Measurements from ENCODE around the gene RFC3.
"Not testable (repeated sequence)": the region's sequence is repeated elsewhere in the genome, so short reads cannot be mapped to it uniquely, and the experiment has no call there.

RFC3 gene

DNA sequence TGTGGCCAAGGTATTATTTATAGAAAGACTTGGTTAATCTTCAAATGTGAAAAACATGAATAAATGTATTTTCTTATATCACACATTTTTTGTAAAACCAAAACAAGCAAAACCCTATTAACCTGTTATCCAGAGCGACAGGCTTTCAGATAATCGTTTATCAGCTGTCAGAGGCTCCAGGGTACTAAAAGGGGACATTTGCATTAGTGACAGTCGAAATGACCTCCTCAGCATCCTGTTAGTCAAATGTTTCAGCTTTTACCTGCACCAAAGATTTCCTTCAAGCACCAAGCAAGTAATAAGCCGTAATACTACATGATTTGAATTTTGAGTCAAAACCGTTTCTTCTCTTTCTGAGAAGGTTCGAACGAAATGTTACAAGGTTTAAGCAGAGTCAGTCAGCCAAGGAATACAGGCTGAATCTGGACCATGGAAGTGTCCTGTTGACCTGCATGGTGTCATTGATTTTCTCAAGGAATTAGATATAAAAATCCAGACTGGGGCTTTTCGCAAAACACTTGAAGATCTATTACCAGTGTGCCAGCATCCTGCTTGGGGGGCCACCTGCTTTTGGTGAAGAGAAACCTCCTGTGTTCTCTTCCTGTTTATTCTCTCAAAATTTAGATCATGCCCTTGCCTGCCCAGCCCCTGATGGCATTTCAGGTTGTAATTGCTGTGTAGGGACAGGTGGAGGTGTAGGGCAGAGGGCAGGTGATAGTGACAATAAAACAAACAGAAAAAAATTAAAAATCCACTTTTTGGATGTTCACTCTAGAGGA is 11.3 kb upstream of the RFC3 start:
- no peak overlapping the region for H3K4me3 ChIP-seq (ENCODE audit: low read depth, low read length)
- TF ChIP-seq, protein P1, sequence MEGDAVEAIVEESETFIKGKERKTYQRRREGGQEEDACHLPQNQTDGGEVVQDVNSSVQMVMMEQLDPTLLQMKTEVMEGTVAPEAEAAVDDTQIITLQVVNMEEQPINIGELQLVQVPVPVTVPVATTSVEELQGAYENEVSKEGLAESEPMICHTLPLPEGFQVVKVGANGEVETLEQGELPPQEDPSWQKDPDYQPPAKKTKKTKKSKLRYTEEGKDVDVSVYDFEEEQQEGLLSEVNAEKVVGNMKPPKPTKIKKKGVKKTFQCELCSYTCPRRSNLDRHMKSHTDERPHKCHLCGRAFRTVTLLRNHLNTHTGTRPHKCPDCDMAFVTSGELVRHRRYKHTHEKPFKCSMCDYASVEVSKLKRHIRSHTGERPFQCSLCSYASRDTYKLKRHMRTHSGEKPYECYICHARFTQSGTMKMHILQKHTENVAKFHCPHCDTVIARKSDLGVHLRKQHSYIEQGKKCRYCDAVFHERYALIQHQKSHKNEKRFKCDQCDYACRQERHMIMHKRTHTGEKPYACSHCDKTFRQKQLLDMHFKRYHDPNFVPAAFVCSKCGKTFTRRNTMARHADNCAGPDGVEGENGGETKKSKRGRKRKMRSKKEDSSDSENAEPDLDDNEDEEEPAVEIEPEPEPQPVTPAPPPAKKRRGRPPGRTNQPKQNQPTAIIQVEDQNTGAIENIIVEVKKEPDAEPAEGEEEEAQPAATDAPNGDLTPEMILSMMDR (IDR thresholded peaks at IDR 0.05; ENCODE audit: low read depth, low read length, missing control alignments), result no peak
- in situ Hi-C loops (cut with HindIII; ENCODE audit: low sequenced_read_pairs), result no loop called here

DNA sequence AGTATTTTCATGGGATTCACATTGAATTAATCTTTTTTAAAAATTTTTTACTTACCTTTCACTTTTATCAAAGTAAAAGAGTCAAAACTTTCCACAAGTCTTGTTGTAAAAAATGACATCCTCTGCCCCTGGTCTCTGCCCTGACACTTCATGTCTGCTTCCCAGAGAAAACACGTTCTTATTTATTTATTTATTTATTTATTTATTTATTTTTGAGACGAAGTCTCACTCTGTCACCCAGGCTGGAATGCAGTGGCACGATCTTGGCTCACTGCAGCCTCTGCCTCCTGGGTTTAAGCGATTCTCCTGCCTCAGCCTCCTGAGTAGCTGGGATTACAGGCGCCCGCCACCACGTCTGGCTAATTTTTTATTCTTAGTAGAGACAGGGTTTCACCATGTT is 5.1 kb upstream of the RFC3 start:
- H3K4me3 ChIP-seq (ENCODE audit: low read depth, low read length); DNase-seq (ENCODE audit: low read depth); in situ Hi-C loops (cut with HindIII; ENCODE audit: low sequenced_read_pairs): not testable (repeated sequence)

More for the DNA sequence above, 11.3 kb upstream of the RFC3 start:
- DNase-seq (ENCODE audit: low read depth), result no peak

GRCh38 chr13:33815011-33815550 is 2.9 kb upstream of the RFC3 start:
- no peak for DNase-seq (ENCODE audit: low read depth)
- no peak overlapping the region for H3K4me3 ChIP-seq (ENCODE audit: low read depth, low read length)
- in situ Hi-C loops (cut with HindIII; ENCODE audit: low sequenced_read_pairs), result no loop called here
- TF ChIP-seq, protein P1 (IDR thresholded peaks at IDR 0.05; ENCODE audit: low read depth, low read length, missing control alignments), result no peak

GRCh38 chr13:33816912-33817311 is 1.0 kb upstream of the RFC3 start:
- in situ Hi-C loops (cut with HindIII; ENCODE audit: low sequenced_read_pairs), result no loop called here
- TF ChIP-seq, protein P1 (IDR thresholded peaks at IDR 0.05; ENCODE audit: low read depth, low read length, missing control alignments), result no peak
- DNase-seq (ENCODE audit: low read depth), result no peak
- no peak overlapping the region for H3K4me3 ChIP-seq (ENCODE audit: low read depth, low read length)

DNA sequence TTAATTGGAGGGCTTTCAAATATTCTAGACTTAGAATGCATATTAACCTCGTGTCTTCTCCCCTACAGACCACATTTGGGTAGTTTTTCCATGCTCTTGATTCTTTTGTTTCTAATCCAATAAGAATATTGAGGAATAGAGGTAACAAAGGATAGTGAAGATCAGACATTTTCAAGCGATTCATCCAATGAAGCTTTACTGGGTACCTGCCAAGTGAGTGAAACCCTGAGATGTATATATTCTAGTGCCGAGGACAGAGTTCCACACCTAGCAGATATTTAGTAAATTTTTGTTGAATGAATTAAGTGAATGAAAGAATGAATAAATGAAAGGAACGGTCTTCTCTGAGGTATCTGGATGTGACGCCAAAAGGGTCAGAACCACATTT is 442 bp upstream of the RFC3 start:
- DNase-seq (ENCODE audit: low read depth), result no peak
- TF ChIP-seq, protein P1 (IDR thresholded peaks at IDR 0.05; ENCODE audit: low read depth, low read length, missing control alignments), result no peak
- in situ Hi-C loops (cut with HindIII; ENCODE audit: low sequenced_read_pairs), result no loop called here
- peak overlapping the region; percentile 88 for H3K4me3 ChIP-seq (ENCODE audit: low read depth, low read length)

GRCh38 chr13:33825083-33825482 is 7.1 kb downstream of the RFC3 start:
- in situ Hi-C loops (cut with HindIII; ENCODE audit: low sequenced_read_pairs), result no loop called here
- TF ChIP-seq, protein P1 (IDR thresholded peaks at IDR 0.05; ENCODE audit: low read depth, low read length, missing control alignments), result no peak
- H3K4me3 ChIP-seq (ENCODE audit: low read depth, low read length), result no peak overlapping the region
- DNase-seq (ENCODE audit: low read depth), result no peak

GRCh38 chr13:33827139-33827538 is 9.2 kb downstream of the RFC3 start:
- no peak overlapping the region for H3K4me3 ChIP-seq (ENCODE audit: low read depth, low read length)
- TF ChIP-seq, protein P1 (IDR thresholded peaks at IDR 0.05; ENCODE audit: low read depth, low read length, missing control alignments), result no peak
- DNase-seq (ENCODE audit: low read depth), result no peak
- in situ Hi-C loops (cut with HindIII; ENCODE audit: low sequenced_read_pairs), result no loop called here

Data from astrocyte of the cerebellum (primary cell).